GM13976 (cell line): ENCODE data around the gene PCBD2.
A peak's percentile ranks its signal among the peaks of the same experiment; 100 is the strongest.
"Not testable (repeated sequence)": the region's sequence is repeated elsewhere in the genome, so short reads cannot be mapped to it uniquely, and the experiment has no call there.

ENCODE experiments used
- DNase-seq: peaks from one replicate; pipeline ENCODE4 v3.0.0; 2012; ENCODE audit warnings: low spot score
- in situ Hi-C: fragments of 300-500 bp; cut with MboI; formaldehyde crosslinking; loops from one replicate; pipeline ENCODE4 v1.12.0; 2022; ENCODE audit warnings: low sequenced_read_pairs, mixed read lengths, inconsistent platforms; ENCODE audit not compliant: unreplicated experiment
- TF ChIP-seq, protein P1 (sequence below): IDR thresholded peaks from 2 replicates; pipeline ENCODE4 v1.5.1; 2012; ENCODE audit warnings: borderline replicate concordance, mild to moderate bottlenecking; ENCODE audit not compliant: insufficient read depth; ENCODE audit errors: extremely low read depth, missing control alignments, control extremely low read depth

Gene PCBD2

DNA sequence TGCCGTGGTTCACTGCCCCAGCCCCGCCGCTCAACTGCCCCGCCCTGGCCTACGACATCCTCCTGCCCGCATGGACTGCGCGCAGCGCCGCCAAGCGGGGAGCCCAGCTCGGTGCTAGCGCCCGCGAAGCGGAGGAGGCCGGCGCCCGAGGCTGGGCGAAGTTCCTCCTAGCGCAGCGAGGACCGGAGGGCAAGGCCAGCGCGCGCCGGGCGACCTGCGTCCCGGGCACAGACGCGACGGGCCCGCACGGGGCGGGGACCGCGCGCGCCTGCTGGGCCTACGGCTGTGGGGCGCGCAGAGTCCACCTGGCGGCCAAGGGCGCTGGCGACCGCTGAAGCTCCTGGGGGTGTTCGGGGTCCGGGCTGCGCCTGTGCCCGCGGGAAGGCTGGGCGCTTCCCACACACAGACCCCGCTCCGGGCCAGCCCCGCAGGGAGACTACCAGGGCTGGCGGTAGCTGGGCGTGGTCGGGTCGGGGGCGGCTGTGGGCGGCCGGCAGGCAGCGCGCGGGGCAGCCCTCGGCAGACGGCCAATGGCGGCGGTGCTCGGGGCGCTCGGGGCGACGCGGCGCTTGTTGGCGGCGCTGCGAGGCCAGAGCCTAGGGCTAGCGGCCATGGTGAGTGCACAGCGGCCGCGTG lies at the start of gene PCBD2:
Gene PCBD2 (plus strand): TSS at position 522 of the 636 bp plus-strand sequence. CDS start 9 bp downstream, at position 531.
- in situ Hi-C loops, result no loop called here
- DNase-seq, result peak; percentile 90
- TF ChIP-seq, protein P1, sequence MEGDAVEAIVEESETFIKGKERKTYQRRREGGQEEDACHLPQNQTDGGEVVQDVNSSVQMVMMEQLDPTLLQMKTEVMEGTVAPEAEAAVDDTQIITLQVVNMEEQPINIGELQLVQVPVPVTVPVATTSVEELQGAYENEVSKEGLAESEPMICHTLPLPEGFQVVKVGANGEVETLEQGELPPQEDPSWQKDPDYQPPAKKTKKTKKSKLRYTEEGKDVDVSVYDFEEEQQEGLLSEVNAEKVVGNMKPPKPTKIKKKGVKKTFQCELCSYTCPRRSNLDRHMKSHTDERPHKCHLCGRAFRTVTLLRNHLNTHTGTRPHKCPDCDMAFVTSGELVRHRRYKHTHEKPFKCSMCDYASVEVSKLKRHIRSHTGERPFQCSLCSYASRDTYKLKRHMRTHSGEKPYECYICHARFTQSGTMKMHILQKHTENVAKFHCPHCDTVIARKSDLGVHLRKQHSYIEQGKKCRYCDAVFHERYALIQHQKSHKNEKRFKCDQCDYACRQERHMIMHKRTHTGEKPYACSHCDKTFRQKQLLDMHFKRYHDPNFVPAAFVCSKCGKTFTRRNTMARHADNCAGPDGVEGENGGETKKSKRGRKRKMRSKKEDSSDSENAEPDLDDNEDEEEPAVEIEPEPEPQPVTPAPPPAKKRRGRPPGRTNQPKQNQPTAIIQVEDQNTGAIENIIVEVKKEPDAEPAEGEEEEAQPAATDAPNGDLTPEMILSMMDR, result peak; percentile 98

- DNase-seq, in situ Hi-C loops: not testable (repeated sequence)
These were observed 48.5 kb upstream of the PCBD2 start for GRCh38 chr5:134856465-134856864.

GRCh38 chr5:134857401-134857800 lies 47.5 kb upstream of the PCBD2 start:
- TF ChIP-seq, protein P1, result no peak
- DNase-seq, result no peak
- in situ Hi-C loops, result no loop called here

DNA sequence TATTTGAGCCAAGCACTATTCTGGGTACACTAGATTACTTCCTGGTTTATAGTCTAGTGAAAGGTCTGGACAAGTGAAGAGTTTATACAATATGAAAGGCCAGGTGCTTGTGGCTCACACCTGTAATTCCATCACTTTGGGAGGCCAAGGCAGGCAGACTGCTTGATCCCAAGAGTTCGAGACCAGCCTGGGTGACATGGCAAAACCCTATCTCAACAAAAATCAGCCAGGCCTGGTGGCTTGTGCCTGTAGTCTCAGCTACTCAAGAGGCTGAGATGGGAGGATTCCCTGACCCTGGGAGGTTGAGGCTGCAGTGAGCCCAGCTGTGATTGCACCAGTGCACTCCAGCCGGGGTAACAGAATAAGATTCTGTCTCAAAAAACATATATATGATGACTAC lies 40.2 kb upstream of the PCBD2 start:
- in situ Hi-C loops, result no loop called here
- TF ChIP-seq, protein P1, result no peak
- no peak for DNase-seq

DNA sequence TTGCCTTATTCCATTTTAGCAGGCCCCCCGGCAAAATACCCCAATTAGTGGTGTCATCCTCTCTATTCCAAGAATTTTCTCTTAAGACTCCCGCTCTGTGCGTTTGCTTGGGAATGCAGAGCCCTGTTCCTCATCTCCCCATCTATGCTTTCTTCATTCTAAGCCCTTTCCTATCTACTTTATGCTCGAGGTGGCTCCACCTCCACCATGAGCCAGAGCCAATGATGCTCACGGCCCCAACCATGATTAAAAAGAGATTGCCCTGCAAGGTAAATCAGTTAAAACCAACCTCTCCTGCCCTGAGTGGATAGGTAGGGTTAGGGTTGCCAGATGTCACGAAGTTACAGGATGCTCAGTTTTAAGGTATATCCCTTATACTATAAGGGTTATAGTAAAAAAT lies 31.4 kb upstream of the PCBD2 start:
- TF ChIP-seq, protein P1, result no peak
- in situ Hi-C loops, result no loop called here
- peak; percentile 36 for DNase-seq

- TF ChIP-seq, protein P1, result no peak
- in situ Hi-C loops, result no loop called here
- DNase-seq, result peak; percentile 91
These were observed 30.7 kb upstream of the PCBD2 start, which contains the start of gene TXNDC15 for GRCh38 chr5:134873987-134874830. Gene TXNDC15, plus strand, starts transcription at chr5:134874371. Its CDS starts 57 bp downstream, at chr5:134874428.

GRCh38 chr5:134874831-134875655 lies 29.9 kb upstream of the PCBD2 start:
- in situ Hi-C loops, result no loop called here
- DNase-seq, result peak; percentile 56
- TF ChIP-seq, protein P1, result no peak
